Measurements from ENCODE around the gene SFMBT1. TPM values are rescaled to one million over a fixed set of nuclear protein-coding genes. Genes with fewer than 3 reads are reported as not detected.
"Not testable (repeated sequence)": the region's sequence is repeated elsewhere in the genome, so short reads cannot be mapped to it uniquely, and the experiment has no call there.

The SFMBT1 gene
- total RNA-seq, 4 donors from 2014 or later = 16.1 to 45.4 (median 23.0) TPM

DNA sequence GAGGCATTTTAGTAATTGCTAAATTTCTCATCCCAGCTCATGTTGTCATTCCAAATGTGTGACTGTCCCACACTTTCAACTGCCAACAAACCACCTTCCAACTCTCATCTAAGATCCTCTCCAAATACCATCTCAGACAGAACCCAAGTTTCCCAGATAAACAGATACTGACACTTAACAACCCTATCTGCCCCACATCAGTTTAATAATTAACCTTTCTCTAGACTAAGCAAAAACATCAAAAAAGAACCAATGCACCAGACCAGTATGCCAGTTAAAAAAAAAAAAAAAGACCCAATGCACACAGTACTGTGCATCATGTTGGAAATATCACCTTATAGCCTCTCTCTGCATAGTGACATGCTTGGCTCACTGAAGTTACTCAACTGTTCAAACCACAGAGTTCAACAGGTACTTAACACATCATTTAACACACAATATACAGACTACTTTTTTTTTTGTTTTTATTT, 5.5 kb downstream of the SFMBT1 start:
- Histone ChIP-seq H3K4me3 (no peak overlapping the region), H3K36me3 (no peaks in the 10 kb centered on the region), H3K4me1 (peaks cover 0 to 6% (median 2%) of the 10 kb centered on the region in 4 donors), H3K27me3 (no peaks in the 10 kb centered on the region), H3K9me3 (no peaks in the 10 kb centered on the region), H3K27ac (no peak overlapping the region)
- TF ChIP-seq, protein P1, sequence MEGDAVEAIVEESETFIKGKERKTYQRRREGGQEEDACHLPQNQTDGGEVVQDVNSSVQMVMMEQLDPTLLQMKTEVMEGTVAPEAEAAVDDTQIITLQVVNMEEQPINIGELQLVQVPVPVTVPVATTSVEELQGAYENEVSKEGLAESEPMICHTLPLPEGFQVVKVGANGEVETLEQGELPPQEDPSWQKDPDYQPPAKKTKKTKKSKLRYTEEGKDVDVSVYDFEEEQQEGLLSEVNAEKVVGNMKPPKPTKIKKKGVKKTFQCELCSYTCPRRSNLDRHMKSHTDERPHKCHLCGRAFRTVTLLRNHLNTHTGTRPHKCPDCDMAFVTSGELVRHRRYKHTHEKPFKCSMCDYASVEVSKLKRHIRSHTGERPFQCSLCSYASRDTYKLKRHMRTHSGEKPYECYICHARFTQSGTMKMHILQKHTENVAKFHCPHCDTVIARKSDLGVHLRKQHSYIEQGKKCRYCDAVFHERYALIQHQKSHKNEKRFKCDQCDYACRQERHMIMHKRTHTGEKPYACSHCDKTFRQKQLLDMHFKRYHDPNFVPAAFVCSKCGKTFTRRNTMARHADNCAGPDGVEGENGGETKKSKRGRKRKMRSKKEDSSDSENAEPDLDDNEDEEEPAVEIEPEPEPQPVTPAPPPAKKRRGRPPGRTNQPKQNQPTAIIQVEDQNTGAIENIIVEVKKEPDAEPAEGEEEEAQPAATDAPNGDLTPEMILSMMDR (IDR thresholded peaks at IDR 0.05) = no peak
- no peak for TF ChIP-seq POLR2A (IDR thresholded peaks at IDR 0.05)
- no peak for DNase-seq

DNA sequence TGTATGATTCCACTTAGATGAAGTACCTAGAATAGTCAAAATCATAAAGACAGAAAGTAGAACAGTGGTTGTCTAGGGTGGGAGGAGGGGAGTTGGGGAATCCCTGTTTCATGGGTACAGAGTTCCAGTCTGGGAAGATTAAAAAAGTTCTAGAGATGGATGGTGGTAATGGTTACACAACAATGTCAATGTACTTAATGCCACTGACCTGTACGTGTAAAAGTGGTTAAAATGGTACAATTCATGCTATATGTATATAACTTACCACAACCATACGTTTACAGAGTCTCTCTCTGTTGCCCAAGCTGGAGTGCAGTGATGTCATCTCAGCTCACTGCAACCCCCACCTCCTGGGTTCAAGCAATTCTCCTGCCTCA, 6.5 kb downstream of the SFMBT1 start:
- H3K9me3 ChIP-seq = no peaks in the 10 kb centered on the region
- H3K4me1 ChIP-seq = peaks cover 0 to 6% (median 2%) of the 10 kb centered on the region in 4 donors
- no peaks in the 10 kb centered on the region for H3K27me3 ChIP-seq
- H3K36me3 ChIP-seq = no peaks in the 10 kb centered on the region
- H3K27ac ChIP-seq = no peak overlapping the region
- H3K4me3 ChIP-seq = no peak overlapping the region
- no peak for DNase-seq
- TF ChIP-seq, protein P1 (IDR thresholded peaks at IDR 0.05) = no peak
- TF ChIP-seq POLR2A (IDR thresholded peaks at IDR 0.05) = no peak

DNA sequence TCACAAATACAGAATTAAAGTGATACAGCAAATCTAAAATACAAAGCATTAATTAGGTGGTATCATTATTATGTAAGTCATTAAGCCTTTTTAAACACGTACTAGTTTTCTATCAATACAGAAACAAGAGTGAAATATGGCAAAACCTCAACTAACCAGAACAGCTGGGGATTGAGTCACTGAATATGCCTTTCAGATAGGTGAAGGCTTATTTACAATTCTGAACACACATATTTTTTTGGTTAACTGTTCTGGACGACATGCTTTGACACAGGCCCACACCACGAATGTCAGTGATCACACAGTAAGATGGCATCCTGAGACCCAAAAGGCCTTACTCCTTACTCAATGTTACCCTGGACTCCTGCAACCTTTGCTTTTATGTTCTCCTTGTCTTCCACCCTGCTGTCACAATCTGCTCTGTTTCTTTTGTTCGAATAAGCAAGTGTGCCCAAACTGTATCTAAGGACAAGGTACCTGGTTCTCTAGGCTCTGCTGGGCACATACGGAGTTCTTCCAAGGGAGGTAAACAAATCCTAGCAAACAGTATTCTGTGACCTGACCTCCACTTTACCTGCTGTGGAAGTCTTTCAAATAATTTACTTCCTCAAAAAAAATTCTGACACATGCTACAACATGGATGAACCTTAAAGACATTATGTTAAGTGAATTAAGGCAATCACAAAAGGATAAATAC, 7.0 kb downstream of the SFMBT1 start:
- H3K9me3 ChIP-seq = no peaks in the 10 kb centered on the region
- no peak for DNase-seq
- no peaks in the 10 kb centered on the region for H3K36me3 ChIP-seq
- no peak overlapping the region for H3K27ac ChIP-seq
- H3K4me3 ChIP-seq = no peak overlapping the region
- peaks cover 0 to 6% (median 2%) of the 10 kb centered on the region in 4 donors for H3K4me1 ChIP-seq
- TF ChIP-seq, protein P1 (IDR thresholded peaks at IDR 0.05) = no peak
- TF ChIP-seq POLR2A (IDR thresholded peaks at IDR 0.05) = no peak
- no peaks in the 10 kb centered on the region for H3K27me3 ChIP-seq

DNA sequence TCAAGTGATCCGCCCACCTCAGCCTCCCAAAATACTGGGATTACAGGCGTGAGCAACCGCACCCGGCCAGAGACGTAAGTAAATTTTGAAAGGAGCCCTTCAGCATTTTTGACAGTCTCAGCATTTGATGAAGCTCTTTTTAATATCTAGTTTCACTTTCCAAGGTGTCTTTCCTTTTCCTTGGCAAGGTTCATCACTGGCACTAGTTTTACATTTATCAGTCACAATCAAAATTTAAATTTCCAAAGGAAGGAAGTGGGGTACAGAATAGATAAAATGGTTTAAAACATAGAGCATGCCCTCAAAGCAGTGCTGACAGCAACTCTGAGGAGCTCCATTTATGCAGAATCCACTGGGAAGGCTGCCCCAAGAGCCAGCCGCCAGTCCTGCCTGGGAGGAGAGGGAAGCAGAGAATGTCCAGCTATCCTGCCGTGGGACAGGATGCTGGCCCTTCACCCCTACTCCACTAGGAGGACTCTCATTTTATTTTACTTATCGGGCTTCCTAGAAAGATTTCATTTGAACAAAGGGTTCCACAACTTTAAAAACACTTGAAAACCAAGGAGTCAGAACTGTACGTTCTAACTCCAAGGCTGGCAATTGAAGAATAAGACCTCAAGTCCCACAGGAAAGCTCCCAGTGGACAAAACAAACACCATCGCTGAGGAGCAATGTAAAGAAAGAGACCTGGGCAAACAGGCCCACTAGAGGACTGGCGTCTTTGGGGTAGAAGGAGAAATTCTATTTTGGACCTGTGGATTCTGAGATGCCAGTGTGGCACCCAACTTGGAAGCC, 9.9 kb downstream of the SFMBT1 start:
- H3K9me3 ChIP-seq = no peaks in the 10 kb centered on the region
- no peaks in the 10 kb centered on the region for H3K27me3 ChIP-seq
- no peak overlapping the region for H3K4me3 ChIP-seq
- DNase-seq = no peak
- H3K36me3 ChIP-seq = no peaks in the 10 kb centered on the region
- peaks cover 0 to 6% (median 2%) of the 10 kb centered on the region in 4 donors for H3K4me1 ChIP-seq
- no peak overlapping the region for H3K27ac ChIP-seq
- TF ChIP-seq, protein P1 (IDR thresholded peaks at IDR 0.05) = no peak
- TF ChIP-seq POLR2A (IDR thresholded peaks at IDR 0.05) = no peak

DNA sequence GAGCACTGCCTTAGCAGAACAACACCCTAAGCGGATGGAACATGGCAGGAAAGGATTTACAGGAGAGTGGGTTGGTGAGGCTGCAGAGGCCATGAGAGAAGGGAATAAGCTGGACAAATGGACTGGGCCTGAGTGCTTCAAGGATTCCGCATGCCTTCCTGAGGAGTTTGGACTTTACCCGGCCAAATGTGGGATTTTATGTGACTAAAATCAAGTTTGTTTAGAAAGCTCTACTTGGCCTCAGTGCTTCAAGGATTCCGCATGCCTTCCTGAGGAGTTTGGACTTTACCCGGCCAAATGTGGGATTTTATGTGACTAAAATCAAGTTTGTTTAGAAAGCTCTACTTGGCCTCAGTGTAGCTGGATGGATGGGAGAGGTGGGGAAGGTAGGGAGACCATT, 10.9 kb downstream of the SFMBT1 start:
- H3K36me3 ChIP-seq, DNase-seq, H3K27ac ChIP-seq, H3K27me3 ChIP-seq, H3K4me1 ChIP-seq, H3K9me3 ChIP-seq, H3K4me3 ChIP-seq: not testable (repeated sequence)

DNA sequence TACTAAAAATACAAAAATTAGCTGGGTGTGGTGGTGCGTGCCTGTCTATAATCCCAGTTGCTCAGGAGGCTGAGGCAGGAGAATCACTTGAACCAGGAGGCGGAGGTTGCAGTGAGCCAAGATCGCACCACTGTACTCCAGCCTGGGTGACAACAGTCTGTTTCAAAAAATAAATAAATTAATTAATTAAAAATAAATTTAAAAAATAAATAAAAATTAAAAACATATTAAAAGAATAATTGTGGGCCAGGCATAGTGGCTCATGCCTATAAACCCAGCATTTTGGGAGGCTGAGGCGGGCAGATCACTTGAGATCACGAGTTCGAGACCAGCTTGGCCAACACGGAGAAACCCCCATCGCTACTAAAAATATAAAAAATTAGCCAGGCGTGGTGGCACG, 11.5 kb downstream of the SFMBT1 start:
- H3K27me3 ChIP-seq, H3K4me3 ChIP-seq, H3K4me1 ChIP-seq, H3K9me3 ChIP-seq, H3K27ac ChIP-seq, DNase-seq, H3K36me3 ChIP-seq: not testable (repeated sequence)

All from Peyer's patch (tissue), 4 donors.